Testis (tissue), 3 donors: ENCODE measurements around the gene SEC14L1. TPM values are rescaled to one million over a fixed set of nuclear protein-coding genes. Genes with fewer than 3 reads are reported as not detected.
A peak's percentile ranks its signal among the peaks of the same experiment; 100 is the strongest.
"Not testable (repeated sequence)": the region's sequence is repeated elsewhere in the genome, so short reads cannot be mapped to it uniquely, and the experiment has no call there.

Experiments used
- DNase-seq: peaks from one replicate; pipeline ENCODE4 v3.0.0-alpha.2; 2019
- H3K27ac ChIP-seq, 2 donors: fragments of 200-600 bp; sonication (generic); one replicate each; pipeline ENCODE4 v1.5.1; 2019
- H3K27me3 ChIP-seq: fragments of 200-600 bp; sonication (generic); one replicate; pipeline ENCODE4 v1.5.1; 2019
- H3K36me3 ChIP-seq: fragments of 200-600 bp; sonication (generic); one replicate; pipeline ENCODE4 v1.5.1; 2017; ENCODE audit warnings: low read depth; ENCODE audit errors: missing control alignments
- H3K4me1 ChIP-seq: fragments of 200-600 bp; sonication (generic); one replicate; pipeline ENCODE4 v1.5.1; 2019
- H3K4me3 ChIP-seq, 2 donors: fragments of 200-600 bp; sonication (generic); one replicate each; pipeline ENCODE4 v1.5.1; 2017 to 2019
- H3K9me3 ChIP-seq: fragments of 200-600 bp; sonication (generic); one replicate; pipeline ENCODE4 v1.5.1; 2017
- CTCF ChIP-seq, 3 experiments: fragments of 450-650 bp in 2 of 3; fragments of 200-600 bp in 1 of 3; sonication (generic) in 1 of 3; IDR thresholded peaks; one replicate each; pipeline ENCODE4 v1.5.1; 2016 to 2019; ENCODE audit warnings: antibody characterized with exemption in 3 of 3, mild to moderate bottlenecking in 2 of 3, moderate library complexity in 1 of 3
- POLR2A ChIP-seq: fragments of 450-650 bp; IDR thresholded peaks from one replicate; pipeline ENCODE4 v1.6.1; 2017; ENCODE audit warnings: antibody characterized with exemption, mild to moderate bottlenecking, moderate library complexity
- WGBS, 2 donors: methylation state at CpG; one replicate each; pipeline ENCODE4 v1.1.5; 2018; 5-methylcytosine and 5-hydroxymethylcytosine counted together
- intact Hi-C: fragments of 100-400 bp; cut with DNase I; formaldehyde crosslinking; loops from one replicate; pipeline ENCODE4 v1.15.1; 2023; ENCODE audit warnings: low total_unique reads
- polyA plus RNA-seq: library from polyadenylated mRNA; stranded (reverse); fragments of 350-450 nt; fragmentation: Illumina TruSeq; extraction: RNeasy Lipid Tissue Mini Kit (QIAGEN cat#74804); gene quantifications from one replicate; pipeline ENCODE4 v1.2.3, GENCODE V29; 2014; ENCODE audit warnings: low read depth, low replicate concordance; ENCODE audit not compliant: insufficient read depth
- total RNA-seq, 2 donors: library from RNA; depleted of rRNA; stranded (reverse); fragments of >200 nt; gene quantifications; one replicate each; pipeline ENCODE4 v1.2.3, GENCODE V29; 2016

SEC14L1 gene
- total and polyA plus RNA-seq, 3 donors from 2014 or later: 143 to 262 (median 240) TPM

GRCh38 chr17:77153472-77153871, 12.7 kb downstream of the SEC14L1 start:
- intact Hi-C loops: no loop called here
- Histone ChIP-seq H3K27me3 (no peaks in the 10 kb centered on the region), H3K36me3 (no peaks in the 10 kb centered on the region), H3K4me1 (peaks cover 56% of the 10 kb centered on the region), H3K9me3 (no peaks in the 10 kb centered on the region), H3K4me3 (no peak overlapping the region), H3K27ac (peak overlapping the region in 1 of 2 donors; percentile 68)
- TF ChIP-seq CTCF (IDR thresholded peaks at IDR 0.05) (no peak), POLR2A (no peak)
- no peak for DNase-seq
- 30 to 32% methylated on average over 1 of the region's 1 CpG for WGBS, 2 donors

GRCh38 chr17:77153999-77154586, 13.3 kb downstream of the SEC14L1 start:
- Histone ChIP-seq H3K4me3 (no peak overlapping the region), H3K36me3 (no peaks in the 10 kb centered on the region), H3K4me1 (peaks cover 52% of the 10 kb centered on the region), H3K27me3 (no peaks in the 10 kb centered on the region), H3K27ac (peak overlapping the region in 1 of 2 donors; percentile 68), H3K9me3 (no peaks in the 10 kb centered on the region)
- no peak for DNase-seq
- intact Hi-C loops: no loop called here
- 80 to 88% methylated on average over 8 of the region's 8 CpGs for WGBS, 2 donors
- TF ChIP-seq CTCF (IDR thresholded peaks at IDR 0.05) (no peak), POLR2A (no peak)

GRCh38 chr17:77155125-77155524, 14.4 kb downstream of the SEC14L1 start:
- Histone ChIP-seq H3K4me3 (no peak overlapping the region), H3K27me3 (no peaks in the 10 kb centered on the region), H3K36me3 (no peaks in the 10 kb centered on the region), H3K4me1 (peaks cover 52% of the 10 kb centered on the region), H3K27ac (peak overlapping the region; percentile 28 to 31), H3K9me3 (no peaks in the 10 kb centered on the region)
- WGBS, 2 donors: 63 to 75% methylated on average over 3 of the region's 3 CpGs
- TF ChIP-seq CTCF (IDR thresholded peaks at IDR 0.05): no peak
- TF ChIP-seq POLR2A: no peak
- intact Hi-C loops: no loop called here
- no peak for DNase-seq

GRCh38 chr17:77157766-77158165, 17.0 kb downstream of the SEC14L1 start:
- DNase-seq, H3K4me3 ChIP-seq, H3K27ac ChIP-seq, intact Hi-C loops, H3K27me3 ChIP-seq, H3K36me3 ChIP-seq, H3K9me3 ChIP-seq: not testable (repeated sequence)
- WGBS, 2 donors: 81 to 84% methylated on average over 6 of the region's 6 CpGs
- peaks cover 58% of the 10 kb centered on the region for H3K4me1 ChIP-seq

GRCh38 chr17:77160091-77160874, 19.5 kb downstream of the SEC14L1 start:
- peaks cover 60% of the 10 kb centered on the region for H3K4me1 ChIP-seq
- no peak for DNase-seq
- H3K9me3 ChIP-seq: no peaks in the 10 kb centered on the region
- no peak for TF ChIP-seq POLR2A
- TF ChIP-seq CTCF (IDR thresholded peaks at IDR 0.05): no peak
- intact Hi-C loops: no loop called here
- H3K36me3 ChIP-seq: no peaks in the 10 kb centered on the region
- WGBS, 2 donors: 32 to 40% methylated on average over 6 of the region's 6 CpGs
- no peak overlapping the region for H3K4me3 ChIP-seq
- H3K27ac ChIP-seq: peak overlapping the region; percentile 21 to 85
- no peaks in the 10 kb centered on the region for H3K27me3 ChIP-seq
